Measurements from ENCODE around the gene RALB. TPM values are rescaled to one million over a fixed set of nuclear protein-coding genes. Genes with fewer than 3 reads are reported as not detected.
"Not testable (repeated sequence)": the region's sequence is repeated elsewhere in the genome, so short reads cannot be mapped to it uniquely, and the experiment has no call there.

RALB gene
- total RNA-seq, 1 donor from 2014 or later = 45.8 TPM

- Histone ChIP-seq H3K4me1 (peaks cover 42% of the 10 kb centered on the region), H3K27me3 (ENCODE audit: low read depth) (peaks cover 27% of the 10 kb centered on the region), H3K9me3 (replicated peaks) (no peaks in the 10 kb centered on the region), H3K4me3 (no peak overlapping the region), H3K27ac (replicated peaks) (no peak overlapping the region), H3K36me3 (no peaks in the 10 kb centered on the region)
- no peak for DNase-seq
- intact Hi-C loops (cut with micrococcal nuclease) = no loop called here
- TF ChIP-seq, protein P1, sequence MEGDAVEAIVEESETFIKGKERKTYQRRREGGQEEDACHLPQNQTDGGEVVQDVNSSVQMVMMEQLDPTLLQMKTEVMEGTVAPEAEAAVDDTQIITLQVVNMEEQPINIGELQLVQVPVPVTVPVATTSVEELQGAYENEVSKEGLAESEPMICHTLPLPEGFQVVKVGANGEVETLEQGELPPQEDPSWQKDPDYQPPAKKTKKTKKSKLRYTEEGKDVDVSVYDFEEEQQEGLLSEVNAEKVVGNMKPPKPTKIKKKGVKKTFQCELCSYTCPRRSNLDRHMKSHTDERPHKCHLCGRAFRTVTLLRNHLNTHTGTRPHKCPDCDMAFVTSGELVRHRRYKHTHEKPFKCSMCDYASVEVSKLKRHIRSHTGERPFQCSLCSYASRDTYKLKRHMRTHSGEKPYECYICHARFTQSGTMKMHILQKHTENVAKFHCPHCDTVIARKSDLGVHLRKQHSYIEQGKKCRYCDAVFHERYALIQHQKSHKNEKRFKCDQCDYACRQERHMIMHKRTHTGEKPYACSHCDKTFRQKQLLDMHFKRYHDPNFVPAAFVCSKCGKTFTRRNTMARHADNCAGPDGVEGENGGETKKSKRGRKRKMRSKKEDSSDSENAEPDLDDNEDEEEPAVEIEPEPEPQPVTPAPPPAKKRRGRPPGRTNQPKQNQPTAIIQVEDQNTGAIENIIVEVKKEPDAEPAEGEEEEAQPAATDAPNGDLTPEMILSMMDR (IDR thresholded peaks at IDR 0.05; ENCODE audit: borderline replicate concordance) = no peak
Observed at GRCh38 chr2:120319686-120320317, 67.2 kb downstream of the RALB start.

DNA sequence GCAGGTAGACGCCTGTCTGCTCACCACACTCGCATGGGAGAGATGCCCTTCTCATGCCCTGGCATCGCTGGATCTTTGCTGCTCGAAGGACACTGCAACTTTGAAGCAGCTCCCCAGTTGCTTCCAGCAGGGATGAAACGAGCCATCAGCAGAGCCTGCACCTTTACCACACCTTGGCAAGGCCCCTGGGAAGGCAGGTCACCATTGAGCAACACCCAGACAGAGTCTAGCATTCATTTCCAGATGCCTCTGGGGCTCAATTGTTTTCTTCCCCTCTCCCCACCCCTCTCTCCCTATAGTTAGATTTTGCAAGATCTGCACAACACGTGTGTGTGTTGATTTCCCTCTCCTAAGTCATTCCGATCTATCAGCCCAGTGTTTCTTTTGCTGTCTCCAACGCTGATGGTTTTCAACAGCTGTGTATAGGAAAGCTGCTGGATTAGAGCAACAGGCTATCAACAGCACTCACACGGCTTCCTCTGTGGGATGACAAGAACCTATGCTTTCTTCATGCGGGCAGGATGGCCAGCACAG, 67.7 kb downstream of the RALB start:
- Histone ChIP-seq H3K4me3 (no peak overlapping the region), H3K27me3 (ENCODE audit: low read depth) (peaks cover 33% of the 10 kb centered on the region), H3K27ac (replicated peaks) (no peak overlapping the region), H3K36me3 (no peaks in the 10 kb centered on the region), H3K4me1 (peaks cover 39% of the 10 kb centered on the region), H3K9me3 (replicated peaks) (no peaks in the 10 kb centered on the region)
- TF ChIP-seq, protein P1 (IDR thresholded peaks at IDR 0.05; ENCODE audit: borderline replicate concordance) = no peak
- intact Hi-C loops (cut with micrococcal nuclease) = no loop called here
- no peak for DNase-seq

- intact Hi-C loops (cut with micrococcal nuclease) = not testable (repeated sequence)
Observed at GRCh38 chr2:120320887-120321556, 68.4 kb downstream of the RALB start.

DNA sequence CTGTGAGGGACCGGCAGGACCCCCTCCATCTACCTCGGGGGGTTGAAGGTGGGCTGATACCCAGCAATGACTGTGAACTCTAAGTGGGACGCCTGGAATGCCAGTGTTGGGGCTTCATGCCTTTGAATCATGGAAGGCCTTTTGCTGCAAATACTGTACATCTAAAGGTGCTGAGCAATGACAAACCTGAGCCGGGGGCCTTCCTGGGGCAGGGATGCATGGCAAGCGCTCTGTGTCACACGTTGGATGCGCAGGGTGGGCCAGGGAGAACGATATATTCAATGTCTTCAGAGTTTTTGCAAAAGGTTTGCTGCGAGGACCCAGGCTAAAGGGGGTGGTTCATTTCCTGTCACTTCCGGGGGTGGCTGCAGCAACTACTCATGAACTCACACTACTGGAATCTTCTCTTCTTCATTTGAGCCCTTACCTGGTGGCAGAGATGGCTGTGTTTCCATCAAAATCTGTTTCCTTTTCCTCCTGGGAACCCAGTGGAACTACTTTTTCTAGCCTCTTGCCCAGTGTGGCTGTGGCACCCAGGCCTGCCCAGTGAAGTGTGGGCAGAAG, 69.2 kb downstream of the RALB start:
- Histone ChIP-seq H3K4me3 (no peak overlapping the region), H3K4me1 (peaks cover 39% of the 10 kb centered on the region), H3K9me3 (replicated peaks) (no peaks in the 10 kb centered on the region), H3K36me3 (no peaks in the 10 kb centered on the region), H3K27ac (replicated peaks) (no peak overlapping the region), H3K27me3 (ENCODE audit: low read depth) (peaks cover 43% of the 10 kb centered on the region)
- TF ChIP-seq, protein P1 (IDR thresholded peaks at IDR 0.05; ENCODE audit: borderline replicate concordance) = no peak
- no peak for DNase-seq
- intact Hi-C loops (cut with micrococcal nuclease) = no loop called here

More at GRCh38 chr2:120320887-120321556, 68.4 kb downstream of the RALB start:
- H3K36me3 ChIP-seq; H3K9me3 ChIP-seq (replicated peaks); DNase-seq; H3K27ac ChIP-seq (replicated peaks); H3K4me3 ChIP-seq: not testable (repeated sequence)
- H3K4me1 ChIP-seq = peaks cover 39% of the 10 kb centered on the region
- peaks cover 39% of the 10 kb centered on the region for H3K27me3 ChIP-seq (ENCODE audit: low read depth)

- peaks cover 48% of the 10 kb centered on the region for H3K27me3 ChIP-seq (ENCODE audit: low read depth)
- peaks cover 39% of the 10 kb centered on the region for H3K4me1 ChIP-seq
- no peak overlapping the region for H3K27ac ChIP-seq (replicated peaks)
- no peaks in the 10 kb centered on the region for H3K9me3 ChIP-seq (replicated peaks)
- no peak overlapping the region for H3K4me3 ChIP-seq
- intact Hi-C loops (cut with micrococcal nuclease) = no loop called here
- no peaks in the 10 kb centered on the region for H3K36me3 ChIP-seq
- no peak for DNase-seq
- TF ChIP-seq, protein P1 (IDR thresholded peaks at IDR 0.05; ENCODE audit: borderline replicate concordance) = no peak
Observed at GRCh38 chr2:120322329-120322728, 69.7 kb downstream of the RALB start.

All from left ventricle myocardium inferior (tissue), 1 donor.